GM21390 (cell line): ENCODE data around the gene SLIT1.
A peak's percentile ranks its signal among the peaks of the same experiment; 100 is the strongest.

Experiments
- ATAC-seq: cut with Tn5 transposase; IDR thresholded peaks from one replicate; pipeline ENCODE4 v1.9.1; 2021; ENCODE audit not compliant: unreplicated experiment

The SLIT1 gene

DNA sequence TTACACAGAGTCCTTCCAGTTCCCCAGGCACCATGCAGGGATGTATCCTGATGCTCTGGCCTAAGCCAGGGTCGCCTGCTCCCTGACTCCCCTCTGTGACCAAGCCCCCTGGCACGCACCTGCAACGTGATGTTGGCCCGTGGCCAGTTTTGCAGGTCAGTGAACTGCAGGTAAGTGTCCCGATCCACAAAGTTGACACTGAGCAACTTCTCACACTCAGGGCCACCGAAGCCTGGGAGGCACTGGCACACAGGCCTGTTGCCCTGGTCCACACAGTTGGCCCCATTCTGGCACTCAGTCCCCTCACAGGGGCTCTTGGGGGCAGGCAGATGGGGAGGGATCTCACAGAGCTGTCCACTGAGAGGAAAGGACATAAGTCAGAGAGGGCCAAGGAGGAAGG is 179.4 kb downstream of the SLIT1 start:
- ATAC-seq: no peak

DNA sequence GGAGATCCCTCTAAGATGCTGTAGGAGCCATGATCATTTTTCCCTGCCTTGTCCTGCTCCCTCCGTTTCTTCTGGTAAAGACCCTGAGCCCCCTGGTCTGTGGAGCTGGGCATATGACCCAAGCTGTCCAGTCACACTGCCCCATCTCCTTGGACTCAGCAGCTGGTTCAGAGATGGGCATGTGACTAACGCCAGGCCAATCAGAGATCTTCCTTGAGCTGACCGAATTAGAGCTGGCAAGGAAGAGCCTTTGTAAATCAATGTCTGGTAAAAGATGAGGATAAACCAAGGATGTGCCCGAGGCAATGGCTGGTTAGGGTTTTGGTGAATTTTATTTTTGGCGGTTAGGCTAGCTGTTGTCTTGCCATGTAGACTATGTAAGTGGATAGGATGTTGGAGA is 180.4 kb downstream of the SLIT1 start:
- ATAC-seq: no peak

DNA sequence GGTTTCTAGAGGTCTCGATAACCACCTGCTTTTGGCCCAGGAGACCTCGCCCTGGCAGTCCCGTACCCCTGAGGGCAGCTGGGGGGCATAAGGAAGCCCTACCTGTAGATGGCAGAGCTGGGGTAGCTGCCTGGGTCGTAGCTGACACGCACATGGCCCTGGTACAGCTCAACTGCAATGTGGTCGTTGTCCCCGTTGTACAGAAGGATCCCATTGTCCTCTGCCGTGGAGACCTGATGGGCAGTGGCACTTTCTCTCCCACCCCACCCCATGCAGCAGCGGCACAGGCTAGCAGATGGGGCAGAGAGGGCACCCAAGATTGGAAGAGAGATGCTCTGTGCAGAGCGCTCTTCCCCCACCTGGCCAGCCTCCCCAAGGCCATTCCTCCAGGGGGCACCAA is 181.2 kb downstream of the SLIT1 start:
- ATAC-seq: no peak

DNA sequence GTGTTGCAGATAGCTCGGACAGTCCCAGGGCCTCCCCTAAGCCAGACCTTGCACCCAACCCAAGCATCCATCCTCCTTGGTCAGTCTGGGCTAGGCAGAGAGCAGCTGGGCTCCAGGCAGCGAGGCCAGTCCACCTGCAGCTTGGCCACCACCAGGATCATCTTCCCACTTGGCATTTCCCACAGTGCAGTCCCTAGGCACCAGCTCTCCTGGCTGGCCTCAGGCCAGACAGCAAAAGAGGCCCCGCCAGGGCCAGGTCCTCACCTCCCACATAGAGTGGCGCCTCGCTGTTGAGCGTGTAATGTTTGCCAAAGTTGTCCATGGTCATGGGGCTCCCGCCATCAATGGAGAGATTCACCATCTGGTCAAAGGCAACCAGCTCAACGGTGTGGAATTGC is 182.0 kb downstream of the SLIT1 start:
- ATAC-seq: no peak

DNA sequence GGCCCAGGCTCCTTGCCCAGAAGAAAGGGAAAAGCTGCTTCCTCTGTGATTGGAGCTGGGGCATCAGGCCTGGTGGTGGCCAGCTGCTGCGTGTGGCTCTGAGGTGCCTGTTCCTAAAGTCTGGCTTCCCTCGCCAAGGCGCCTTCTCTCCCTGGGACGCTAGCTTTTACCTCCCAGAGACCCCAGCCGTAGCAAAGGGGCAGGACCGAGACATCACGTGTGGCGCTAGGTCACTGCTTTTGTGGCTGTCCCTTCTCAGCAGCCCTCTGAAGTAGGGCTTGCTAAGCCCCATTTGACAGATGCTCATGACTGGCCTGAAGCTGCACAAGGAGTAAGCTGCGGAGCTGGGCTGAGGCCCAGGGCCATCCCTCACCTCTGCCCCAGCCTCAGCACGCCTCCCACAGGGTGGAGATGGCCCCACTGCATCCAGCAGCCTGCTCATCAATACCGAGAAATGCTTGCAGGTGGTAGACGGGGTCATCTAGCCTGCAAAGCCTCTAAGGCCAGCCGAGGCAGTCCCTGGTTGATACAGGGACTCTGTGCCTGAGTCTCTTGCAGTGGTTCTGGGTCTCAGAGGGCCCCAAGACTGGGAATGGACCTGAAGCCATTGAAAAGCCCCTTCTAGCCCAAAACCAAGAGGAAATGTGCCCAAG is 182.5 kb downstream of the SLIT1 start:
- no peak for ATAC-seq

DNA sequence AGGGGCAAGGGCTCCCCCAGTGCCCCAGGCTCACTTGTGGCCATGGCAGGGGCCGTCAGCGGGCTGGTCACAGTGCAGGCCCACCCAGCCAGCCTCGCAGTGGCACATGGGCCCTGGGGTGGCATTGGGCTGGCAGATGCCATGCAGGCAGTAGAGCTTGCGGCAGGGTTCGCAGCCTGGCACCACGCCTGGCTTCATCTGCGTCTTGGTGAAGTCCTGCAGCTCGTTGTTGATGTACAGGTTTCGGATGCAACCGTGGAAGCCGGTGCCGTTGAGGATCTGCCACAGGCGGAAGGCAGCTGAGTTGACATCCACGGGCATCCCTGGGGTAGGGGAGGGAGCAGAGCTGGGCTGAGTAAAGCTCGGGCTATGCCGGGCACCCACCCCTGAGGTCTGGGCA is 183.1 kb downstream of the SLIT1 start:
- no peak for ATAC-seq

DNA sequence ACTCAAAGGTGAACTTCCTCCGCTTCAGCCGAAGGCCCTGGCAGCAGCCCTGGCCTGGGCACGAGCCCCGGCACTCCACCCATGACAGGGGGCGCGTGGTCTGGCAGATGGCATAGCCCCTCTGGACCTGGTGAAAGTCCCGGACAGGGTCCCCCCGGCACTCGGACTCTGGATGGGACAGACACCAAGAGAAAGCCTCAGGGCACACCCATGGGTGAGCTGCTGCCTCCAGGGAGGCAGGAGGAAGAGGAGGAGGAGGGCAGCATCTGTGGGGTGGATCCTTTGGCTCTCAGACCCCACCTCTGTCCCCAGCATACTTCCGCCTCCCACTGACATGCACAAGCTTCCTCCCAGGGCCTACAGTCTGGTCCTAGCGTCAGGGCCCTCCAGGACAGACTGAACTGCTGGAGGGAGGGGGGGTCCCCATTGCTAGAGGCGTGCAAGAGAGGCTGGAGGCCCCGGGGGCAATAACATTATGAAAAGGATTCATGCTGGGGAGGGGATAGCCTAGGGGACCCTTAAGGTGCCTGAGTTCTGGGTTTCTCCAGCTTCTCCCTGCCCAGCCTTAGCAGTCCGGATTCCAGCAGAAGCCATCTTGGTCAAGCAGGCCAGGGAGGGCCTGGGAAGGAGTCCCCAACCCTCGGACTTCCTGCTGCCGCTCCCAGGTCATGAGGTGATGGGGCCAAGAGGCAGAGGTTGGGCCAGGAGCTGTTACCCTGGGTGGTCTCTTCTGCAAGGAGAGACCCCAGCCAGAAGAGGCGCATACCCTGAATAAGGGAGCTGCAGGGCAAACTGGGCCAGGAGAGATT is 184.4 kb downstream of the SLIT1 start:
- ATAC-seq: no peak

DNA sequence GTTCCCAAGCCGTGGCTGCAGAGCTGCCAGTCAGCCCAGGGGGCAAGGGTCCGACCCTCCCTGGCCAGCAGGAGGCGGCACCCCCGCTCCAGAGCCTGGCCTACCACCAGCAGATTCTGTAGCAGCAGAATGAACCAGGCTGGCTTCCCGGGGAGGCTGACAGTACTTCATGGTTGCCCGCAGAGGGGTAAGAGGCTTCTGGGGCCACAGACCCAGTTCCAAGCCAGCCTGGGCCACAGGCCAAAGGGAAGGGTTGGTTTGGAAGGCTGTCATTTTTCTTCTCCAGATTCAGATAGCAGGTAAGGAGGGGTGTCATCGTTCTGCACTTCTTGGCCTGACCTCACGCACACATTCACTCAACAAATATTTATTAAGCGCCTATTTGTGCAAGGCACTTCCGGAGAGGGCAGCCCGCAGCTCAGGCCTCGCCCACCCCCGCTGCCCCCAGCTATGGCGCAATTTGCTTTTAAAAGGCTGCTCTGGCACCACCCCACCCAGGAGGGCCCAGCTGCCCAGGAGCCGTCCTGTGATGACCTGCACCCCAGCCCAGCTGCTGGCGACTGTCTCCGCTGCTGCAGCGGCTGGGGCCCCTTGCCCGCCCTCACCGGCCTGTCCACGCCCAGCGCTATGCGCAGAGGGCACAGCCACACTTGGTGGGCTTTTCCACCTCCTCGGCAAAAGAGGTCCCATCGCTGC is 185.1 kb downstream of the SLIT1 start:
- ATAC-seq: no peak

DNA sequence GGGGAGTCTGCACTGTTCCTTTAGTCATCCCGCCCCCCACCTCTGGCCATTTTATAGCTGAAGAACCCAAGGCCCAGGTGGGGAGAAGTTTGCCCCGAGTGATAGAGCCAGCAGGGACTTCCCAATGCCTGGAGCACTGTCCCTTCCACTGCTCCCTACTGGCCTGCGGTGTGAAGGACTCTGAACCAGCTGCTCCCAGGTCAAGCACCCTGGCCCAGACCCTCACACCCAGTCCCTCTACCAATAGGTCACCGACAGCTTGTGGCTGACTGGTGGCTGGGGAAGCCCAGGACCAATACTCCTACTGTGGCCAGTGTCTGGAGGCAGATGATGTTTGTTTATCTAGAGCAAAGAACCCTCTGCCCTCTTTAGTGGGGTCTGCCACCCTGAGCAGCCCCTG is 185.8 kb downstream of the SLIT1 start:
- ATAC-seq: no peak

DNA sequence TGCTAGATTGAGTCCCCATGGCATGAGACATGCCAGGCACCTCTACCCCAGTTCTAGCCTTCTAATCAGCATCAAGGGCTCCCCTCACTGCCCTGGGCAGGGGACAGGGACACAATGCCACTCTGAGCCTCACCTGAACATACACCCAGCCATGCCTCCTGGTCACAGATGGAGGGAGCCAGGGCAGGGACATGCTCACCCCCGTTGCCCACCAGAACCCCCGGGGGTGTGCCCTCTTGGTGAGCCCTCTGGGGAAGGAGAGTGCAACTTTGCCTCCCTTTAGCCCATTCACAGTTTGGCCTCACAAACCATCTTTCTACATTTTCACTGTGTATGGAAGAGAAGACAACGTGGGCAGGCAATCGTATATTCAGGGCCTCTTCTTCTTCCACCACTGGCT is 186.4 kb downstream of the SLIT1 start:
- no peak for ATAC-seq

DNA sequence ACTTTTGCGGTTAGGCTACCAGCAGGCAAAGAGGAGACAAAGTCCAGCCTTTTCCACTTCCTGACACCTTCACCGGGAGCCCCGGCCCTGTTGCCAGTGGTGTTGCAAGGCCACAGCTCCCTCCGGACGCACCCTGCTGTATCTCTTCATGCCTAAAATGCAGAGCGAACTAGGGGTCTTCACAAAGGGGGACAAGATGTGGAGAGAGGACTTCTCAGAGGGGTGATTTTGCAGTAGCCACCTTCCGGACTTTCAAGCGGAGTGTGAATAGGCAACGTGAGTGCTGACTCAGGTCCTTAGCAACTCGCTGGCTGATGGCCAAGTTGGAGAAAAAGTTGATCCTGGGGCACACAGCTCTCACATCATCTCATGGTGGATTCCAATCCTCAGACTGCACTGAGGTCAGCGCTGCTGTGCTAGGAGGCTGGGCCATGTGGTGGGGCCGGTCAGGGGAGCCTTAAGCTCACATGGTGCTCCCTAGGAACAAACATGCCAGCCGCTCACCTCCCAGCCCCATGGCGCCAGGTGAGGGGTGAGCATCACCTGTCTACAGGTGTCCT is 187.3 kb downstream of the SLIT1 start:
- no peak for ATAC-seq

DNA sequence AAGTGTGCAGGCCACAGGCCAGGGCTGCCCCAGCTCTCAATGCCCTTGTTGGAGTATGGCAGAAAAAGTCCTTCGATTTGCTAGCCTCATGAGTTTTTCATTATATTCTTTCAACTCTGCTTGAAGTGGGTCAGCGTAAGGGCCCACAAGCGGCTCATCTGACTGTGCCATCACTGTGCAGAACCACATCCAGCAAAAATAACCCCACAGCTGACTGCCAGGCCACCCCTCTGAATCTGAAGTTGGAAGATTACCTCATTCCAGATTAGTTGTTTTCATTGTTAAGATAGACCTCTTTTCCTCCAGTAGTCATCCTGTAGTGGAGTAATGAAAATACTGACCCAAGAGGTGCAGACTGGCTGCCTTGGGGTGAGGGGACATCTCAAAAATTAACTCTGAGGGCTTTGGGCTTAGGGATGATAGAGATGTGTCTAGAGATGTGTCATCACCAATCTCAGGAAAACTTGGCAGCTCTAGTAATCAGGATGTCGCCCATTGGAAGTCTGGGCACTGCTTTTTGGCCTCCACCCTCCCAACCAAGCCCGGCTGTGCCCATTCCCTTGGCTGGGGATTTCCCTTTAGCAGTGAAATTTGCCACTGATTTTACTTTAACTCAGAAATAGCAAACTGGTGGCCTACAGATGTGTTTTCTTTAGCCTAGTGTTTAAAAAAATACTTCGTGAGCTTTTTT is 189.3 kb downstream of the SLIT1 start:
- ATAC-seq: no peak

DNA sequence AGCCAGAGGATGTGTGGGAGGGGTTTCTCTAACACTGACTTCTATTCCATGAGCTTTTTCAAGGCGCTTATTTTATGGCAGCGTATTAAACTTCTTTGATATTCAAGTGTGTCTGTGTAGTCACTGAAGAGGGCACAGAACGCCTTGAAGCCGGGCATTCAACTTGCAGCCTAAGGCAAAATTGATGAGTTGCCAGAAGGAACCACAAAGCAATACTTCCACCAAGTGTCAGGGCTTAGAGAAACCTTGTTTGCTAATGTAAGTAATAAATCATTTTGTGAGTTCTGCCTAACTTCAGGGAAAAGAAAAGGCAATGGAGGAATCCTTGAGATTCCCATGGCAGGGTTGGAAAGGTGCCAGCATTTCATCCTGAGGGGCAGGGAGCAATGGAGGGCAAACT is 189.9 kb downstream of the SLIT1 start:
- ATAC-seq: no peak

DNA sequence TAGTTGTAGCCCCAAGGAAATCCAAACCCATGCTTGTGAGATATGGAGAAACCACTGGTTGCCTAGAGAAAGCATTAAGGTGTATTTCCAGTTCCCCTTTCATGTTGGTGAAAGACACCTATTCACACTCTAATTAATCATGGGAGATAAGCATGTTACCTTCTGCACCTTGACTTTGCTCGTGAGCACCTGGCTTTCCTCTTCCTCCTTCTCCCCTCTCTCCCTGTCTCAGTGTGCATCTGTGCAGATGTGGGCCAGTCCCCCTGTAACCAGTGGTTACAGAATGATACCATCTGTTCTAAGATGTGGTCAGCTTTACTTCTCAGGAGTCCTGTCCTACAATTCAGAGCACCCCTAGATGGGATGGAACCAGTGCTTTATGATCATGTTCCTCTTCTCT is 193.0 kb downstream of the SLIT1 start:
- ATAC-seq: peak; percentile 61

DNA sequence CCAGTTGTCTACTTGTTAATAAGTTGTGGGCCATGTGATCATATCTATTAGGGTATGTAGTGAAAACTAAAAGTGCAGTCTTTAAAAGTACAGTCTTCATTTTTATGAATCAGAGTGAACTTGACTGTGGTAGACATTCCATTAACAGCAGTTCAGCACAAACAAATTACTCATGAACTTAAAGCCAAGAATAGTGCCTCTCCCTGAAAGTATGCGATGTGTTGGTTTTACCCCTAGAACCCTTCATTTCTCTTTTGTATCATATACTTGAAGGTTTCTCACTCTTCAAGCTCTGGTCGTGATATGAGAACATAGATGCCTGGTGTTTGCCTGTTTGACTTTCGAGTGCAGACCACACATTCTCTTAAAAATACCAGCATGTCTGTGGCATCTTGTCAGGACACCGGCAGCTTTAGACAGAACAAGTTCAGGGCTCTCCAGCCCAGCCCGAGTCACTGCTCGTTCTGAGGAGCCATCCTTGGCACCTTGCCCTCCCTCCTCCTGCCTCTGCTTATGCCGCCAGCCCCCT is 194.4 kb downstream of the SLIT1 start:
- ATAC-seq: peak; percentile 62

DNA sequence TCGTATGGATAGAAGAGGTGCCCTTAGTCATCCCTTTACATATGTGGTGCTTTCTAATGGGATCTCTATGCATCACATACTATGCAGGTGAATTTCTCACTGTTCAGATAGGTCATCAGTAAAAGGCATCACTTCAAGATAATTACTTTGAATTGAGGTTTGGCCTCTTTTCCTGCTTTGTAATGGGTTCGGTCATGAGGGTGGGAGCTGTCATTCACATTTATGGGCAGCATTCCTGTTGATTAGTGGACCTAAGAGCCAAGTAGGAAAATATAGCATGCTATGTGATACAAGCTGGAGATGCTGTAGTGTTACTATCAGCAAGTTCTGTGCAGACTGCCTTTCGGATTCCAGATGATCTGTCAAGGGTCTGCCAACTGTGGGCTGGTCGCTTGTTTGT is 197.3 kb downstream of the SLIT1 start:
- no peak for ATAC-seq

DNA sequence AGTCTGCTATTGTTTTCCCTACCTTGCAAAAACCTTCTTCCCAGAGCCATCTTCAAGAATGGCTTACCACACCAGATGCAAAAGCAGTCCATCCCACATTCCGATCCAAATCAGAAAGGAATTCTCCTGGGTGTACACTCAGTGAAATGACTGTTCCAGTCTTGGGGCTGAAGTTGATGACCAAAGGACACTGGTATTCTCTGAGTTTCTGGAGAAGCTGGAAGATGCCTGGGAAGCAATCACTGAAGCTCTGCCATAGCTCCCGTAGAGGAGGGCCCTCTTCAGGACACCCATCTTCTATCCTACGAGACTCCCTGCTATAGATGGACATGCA is 197.9 kb downstream of the SLIT1 start:
- no peak for ATAC-seq

DNA sequence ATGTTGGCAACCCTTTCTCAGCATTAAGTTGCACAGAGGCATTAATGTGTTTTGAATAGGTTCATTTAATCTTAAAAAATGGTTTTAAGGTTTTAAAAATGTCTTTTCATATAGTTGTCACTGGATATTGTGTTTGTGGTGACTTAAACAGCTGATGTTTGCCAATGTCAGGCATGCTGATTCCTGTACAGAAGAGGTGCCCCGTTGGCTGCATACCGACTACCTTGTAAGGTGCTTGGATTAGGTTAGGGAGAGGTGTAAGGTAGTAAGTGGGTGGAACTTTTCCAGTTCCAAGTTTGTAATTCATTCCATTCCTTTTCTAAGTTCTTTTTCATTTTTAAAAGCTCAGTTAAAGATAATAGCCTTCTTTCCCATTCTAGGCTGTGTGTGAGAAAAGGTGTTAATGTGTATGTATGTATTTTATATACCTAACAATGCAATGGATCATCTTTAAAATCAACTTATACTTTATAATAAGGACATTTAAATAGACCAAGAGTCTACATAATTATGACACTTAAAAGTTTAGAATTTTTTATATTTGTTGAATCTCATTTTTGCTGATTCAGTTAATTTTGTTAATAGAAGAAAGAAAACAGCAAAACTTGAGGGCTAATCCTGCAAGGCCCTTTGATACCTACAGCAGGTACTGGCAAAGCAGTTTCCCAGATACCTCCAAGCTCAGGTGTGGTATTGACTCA is 198.5 kb downstream of the SLIT1 start:
- no peak for ATAC-seq

DNA sequence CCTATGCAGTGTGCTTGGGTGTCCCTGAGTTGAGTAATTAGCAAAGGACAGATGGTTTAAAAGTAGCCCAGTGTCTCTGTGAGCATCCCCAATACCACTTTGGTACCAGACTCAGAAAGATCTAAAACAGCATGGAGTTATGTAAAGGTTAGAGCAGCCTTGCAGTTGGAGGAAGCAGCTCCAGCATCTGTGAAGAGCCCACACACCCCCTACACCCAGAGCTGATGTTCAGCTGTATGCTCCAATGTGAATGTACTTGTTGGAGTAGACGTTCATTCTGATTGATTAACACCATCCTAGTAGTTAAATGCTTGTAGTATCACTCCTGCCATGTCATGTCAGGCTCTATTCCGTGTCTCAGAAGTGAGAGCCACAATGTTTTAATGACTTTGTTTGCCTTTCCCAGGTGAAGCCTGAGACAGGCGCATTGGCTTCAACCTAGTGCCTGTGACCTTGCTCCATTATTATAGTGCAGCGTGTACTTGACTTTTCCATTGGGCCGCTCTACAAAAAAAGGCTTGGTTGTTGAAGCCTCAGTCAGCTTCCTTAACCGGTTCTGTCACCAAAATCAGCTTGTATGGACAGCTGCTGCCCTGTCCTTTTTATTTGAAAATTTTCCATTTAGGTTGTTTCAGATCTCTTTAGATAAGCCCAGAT is 199.4 kb downstream of the SLIT1 start:
- ATAC-seq: no peak

DNA sequence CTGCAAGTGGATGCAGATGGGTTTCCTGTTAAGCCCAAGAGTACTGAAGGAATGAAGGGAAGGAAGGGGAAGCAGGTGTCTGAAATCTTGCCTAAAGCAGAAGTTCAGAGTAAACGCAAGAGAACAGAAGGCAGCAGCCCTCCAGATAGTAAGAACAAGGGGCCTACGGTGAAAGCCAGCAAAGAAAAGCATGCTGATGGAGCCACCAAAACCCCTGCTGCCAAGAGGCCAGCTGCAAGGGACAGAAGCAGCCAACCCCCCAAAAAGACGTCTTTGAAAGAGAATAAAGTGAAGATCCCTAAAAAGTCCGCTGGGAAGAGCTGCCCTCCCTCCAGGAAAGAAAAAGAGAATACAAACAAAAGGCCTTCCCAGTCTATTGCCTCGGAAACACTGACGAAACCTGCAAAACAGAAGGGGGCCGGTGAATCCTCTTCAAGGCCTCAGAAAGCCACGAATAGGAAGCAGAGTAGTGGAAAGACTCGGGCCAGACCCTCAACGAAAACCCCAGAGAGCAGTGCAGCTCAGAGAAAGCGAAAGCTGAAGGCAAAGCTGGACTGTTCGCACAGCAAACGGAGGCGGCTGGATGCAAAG is 201.1 kb downstream of the SLIT1 start:
- peak; percentile 83 for ATAC-seq
